Measurements from ENCODE around the gene ERG.

Gene ERG

GRCh38 chr21:38472412-38473108 lies 25.7 kb downstream of the ERG start:
- no peak for DNase-seq

GRCh38 chr21:38471766-38472165 lies 26.5 kb downstream of the ERG start:
- no peak for DNase-seq

DNA sequence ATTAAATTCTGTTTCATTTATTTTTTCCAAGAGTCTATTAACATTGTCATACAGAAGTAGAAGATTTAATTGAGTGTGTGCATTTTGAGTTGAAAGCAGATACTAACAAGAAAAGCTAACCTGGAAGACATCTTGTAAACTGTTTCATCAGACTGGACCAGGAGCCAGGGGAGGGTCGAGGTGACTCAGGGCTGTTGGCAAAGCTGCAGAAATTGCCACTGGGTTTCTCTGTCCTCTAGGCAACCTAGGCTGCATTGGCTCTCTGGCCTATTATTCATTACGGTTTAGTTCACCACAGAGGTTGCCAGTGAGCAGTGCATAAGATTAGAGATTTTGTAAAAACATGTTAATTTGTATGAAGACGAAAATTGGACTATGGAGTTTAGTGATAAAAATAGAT lies 27.5 kb downstream of the ERG start:
- DNase-seq, result no peak

DNA sequence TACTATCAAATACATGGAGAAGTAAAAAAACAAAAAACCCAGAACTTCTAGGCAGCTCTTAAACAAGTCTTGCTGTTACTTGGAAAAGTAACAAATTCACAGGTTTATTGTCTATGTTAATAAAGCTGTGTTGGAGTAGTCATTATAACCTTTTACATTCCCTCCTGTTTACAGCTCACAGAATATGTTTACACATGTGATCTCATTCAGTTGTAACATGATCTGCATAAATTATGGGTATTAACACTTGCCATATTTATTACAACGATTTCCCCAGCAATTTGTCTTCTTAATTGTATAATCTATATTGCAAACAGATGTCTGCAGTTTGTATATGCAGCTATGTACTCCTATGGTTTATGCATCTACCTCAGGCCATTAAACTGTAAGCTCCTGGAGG lies 28.6 kb downstream of the ERG start:
- DNase-seq, result no peak

GRCh38 chr21:38468989-38469388 lies 29.3 kb downstream of the ERG start:
- DNase-seq, result no peak

DNA sequence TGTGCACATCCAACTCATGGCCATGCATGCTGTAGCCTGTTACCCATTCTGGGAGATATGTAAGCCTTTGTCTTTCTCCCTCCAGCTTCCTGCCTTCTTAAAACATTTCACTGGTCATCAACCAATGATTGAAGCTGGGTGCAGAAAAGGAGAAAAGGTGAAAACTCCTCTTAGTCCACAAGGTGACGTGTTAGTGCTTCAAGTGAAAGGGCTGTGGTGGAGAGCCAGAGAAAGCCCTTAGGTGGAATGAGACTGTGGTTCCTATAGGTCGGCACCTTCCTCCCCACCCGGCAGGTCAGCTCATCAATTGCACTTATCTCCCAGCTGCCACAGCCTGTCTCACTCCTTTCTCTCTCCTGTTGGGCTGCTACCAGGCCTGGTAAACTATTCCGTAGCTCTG lies 30.4 kb downstream of the ERG start:
- DNase-seq, result no peak

- no peak for DNase-seq
Measured at GRCh38 chr21:38467374-38467773, 30.9 kb downstream of the ERG start.

DNA sequence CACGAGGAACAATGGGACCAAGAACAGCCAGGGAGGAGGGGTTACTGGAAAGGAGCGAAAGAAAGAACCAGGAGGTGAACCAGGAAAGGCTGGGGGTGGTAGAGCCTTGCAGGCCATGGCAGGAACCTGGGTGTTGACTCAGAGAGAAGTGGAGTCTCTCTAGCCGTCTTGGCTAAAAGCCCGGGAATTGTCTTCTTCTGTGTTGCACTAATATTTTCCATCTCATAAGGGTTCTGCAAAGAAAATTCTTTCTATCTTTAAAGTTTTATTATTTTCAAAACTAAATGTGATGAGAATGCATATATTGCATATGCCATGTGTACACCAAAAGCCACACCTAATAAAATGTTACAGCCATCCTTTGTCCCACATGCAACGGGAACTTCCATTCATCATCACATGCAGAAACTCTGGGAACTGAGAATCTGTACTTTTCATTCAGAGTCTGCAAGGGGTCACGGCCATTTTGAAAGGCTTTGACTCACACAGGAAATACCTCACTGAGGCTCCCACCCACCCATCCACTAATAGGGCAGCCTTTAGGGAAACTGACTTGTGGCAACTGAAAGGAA lies 38.0 kb downstream of the ERG start:
- DNase-seq, result no peak

- DNase-seq, result no peak
Measured at GRCh38 chr21:38459490-38459889, 38.8 kb downstream of the ERG start.

DNA sequence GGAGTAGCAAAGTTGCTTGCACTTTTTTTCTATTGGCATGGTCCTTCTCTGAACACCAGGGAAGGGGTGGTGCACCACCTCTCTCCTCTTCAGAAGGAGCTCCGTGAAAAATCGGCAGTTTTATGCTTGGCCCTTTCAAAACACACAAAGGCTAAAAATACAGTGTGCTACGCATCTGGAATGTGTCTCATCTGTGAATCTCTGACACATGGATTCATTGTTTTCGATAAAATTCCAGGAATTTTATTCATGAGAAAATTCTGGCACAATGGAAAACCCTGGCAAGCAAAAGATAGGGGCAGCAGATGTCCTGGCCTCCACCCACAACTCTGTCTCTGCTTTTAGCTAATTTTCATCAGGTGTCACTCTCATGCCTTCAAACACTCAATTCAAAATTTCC lies 42.9 kb downstream of the ERG start:
- no peak for DNase-seq

DNA sequence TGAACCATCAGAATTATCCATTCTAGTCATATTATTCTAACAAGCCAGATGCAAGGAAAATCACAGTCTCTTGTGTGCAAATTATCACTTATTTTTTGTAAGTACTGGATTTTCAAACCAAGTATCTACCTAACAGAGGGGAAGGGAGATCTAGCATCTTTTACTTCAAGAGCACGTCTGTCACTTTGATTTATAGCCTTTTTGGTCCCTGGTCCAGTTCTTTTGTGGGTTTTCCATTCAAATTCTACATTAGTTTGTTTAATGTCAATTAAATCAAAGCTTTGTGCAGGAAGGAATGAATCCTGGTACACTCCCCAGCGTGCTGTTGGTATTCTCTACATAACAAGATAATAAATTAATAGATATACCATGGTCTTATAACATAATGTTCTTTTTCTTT lies 43.6 kb downstream of the ERG start:
- DNase-seq, result no peak

DNA sequence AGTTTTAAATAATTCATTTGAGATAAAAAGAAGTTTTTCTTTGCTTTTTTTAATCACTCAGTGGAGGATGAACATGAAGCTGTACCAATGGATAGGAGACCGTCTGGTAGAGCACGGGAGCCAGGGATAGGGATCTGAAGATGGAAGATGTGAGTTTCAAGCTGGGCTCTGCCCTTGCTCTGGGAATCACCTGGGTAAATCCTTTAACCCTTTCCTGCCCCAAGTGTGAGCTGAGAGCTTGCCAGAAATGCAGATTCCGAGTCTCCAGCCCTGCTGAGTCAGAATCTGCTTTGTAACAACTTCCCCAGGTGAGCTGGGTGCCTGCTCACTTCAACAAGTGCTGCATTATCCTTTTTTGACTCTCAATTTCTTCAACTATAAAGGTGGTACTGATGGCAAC lies 44.1 kb downstream of the ERG start:
- no peak for DNase-seq

- DNase-seq, result no peak
Measured at GRCh38 chr21:38448671-38449385, 49.4 kb downstream of the ERG start.

GRCh38 chr21:38447611-38448010 lies 50.7 kb downstream of the ERG start:
- DNase-seq, result no peak

DNA sequence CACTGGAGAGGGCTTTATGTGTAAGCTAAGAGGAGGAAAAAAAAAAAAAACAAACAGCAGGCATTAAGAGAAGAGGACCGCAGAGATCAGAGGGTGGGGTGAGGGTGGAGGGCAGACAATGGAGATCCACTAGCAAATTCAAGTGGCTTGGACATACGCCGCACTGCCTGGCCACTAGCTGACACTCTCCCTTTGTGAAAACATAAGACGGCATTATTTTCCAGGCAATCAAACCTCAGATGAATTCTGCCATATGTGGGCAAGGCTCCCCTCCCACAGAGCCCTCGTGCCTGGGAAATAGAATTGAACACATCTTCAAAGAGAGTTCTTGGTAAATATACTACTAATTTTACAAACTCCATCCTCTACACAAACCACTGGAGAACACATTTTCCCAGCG lies 53.6 kb downstream of the ERG start:
- DNase-seq, result no peak

DNA sequence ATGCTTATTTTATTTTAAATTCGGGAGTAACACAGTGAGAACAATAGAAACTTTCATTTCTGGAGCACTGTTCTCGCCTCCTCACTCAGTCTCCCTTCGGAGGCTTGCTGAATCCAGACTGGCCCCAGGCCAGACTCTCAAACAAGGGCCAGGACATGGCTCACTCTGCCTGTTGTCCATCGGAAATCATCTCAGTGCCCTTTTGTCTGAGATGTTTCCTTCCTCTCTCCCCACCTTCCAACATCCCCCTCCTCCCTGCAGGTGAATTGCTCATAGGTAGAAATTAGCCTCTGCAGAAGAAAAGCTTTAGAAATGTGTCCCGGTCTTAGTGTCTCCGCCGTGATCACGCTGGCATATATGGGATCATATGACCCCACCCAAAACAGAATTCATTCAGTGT lies 55.2 kb downstream of the ERG start:
- no peak for DNase-seq

GRCh38 chr21:38441153-38441552 lies 57.1 kb downstream of the ERG start:
- DNase-seq, result no peak

- DNase-seq, result no peak
Measured at GRCh38 chr21:38440746-38441145, 57.5 kb downstream of the ERG start.

DNA sequence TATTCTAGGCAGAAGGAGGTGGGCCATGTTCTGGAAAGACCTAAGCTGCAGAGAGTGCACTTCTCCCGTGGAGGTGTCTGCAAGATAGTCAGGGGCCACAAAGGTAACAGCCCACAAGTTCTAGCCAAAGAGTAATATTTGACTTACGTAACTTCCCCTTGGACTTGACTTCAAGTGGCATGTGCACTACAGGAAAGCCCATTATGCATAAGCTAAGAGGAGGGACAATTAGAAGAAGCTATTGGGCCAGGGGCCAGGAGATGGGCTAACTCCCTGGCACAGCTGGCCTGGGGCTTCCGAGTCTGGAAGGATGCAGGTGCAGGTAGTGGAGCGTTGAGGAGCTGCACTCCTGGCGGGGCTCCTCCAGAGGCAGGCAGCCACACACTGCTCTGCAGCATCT lies 58.3 kb downstream of the ERG start:
- no peak for DNase-seq

- no peak for DNase-seq
Measured at GRCh38 chr21:38439426-38439825, 58.9 kb downstream of the ERG start.

DNA sequence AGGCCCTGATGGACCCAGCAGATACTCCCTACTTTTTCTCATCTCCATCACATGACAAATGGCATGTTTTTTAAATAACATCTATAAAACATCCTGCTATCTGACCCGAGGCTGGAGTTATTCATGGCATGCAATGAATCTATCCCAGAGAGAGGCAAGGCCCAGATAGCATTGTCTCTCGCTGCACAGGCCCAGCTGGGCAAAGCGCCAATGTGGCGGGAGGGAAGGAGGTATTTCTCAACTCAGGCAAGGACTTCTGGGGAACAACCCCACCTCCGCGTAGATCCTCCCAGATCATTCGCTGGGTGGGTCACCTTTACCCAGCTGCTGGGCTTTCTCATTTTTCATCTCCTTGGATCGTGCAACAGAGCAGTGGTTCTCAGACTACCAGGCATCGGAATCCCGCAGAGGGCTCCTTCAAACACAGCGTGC lies 59.8 kb downstream of the ERG start:
- DNase-seq, result no peak

DNA sequence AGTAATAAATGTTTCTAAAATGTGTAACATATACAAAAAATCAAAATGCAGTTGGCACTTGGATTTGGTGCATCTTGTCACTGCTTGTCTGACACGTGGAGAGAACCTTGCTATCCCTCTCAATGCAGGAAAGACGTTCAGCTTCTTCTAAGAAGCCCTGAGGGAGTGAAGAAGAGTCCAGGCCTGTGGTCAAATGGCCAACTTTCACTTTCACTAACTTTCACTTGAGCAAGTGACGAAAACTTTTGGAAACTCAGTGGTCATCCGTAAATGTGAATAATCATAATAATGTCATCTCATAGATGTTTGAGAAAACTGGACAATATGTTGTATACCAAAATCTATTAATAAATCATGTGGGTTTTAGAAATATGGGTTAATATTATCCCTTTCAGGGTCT lies 61.9 kb downstream of the ERG start:
- no peak for DNase-seq

GRCh38 chr21:38434913-38435533 lies 63.3 kb downstream of the ERG start:
- no peak for DNase-seq

DNA sequence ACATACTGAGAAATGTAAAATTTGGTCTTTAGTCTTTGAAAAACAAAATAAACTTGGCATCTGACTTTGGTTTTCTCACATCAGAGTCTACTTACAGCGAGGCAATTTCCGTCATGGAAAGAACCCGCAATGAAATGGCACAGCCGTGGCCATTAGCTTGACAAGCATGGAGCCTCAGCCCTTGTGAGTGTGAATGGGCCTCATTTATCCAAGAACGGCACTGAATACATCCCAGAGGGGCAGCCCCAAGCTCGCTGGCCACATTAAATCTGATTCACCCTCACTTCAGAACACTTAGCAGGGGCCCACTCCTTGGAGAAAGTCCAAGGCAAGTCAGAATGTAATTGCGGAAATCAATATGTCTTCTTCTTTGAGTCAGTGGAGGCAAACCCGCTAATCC lies 64.8 kb downstream of the ERG start:
- no peak for DNase-seq
